Measurements from ENCODE around the gene ZNF740. TPM values are rescaled to one million over a fixed set of nuclear protein-coding genes. Genes with fewer than 3 reads are reported as not detected.

ZNF740 gene
- polyA plus RNA-seq, 1 of the 3 experiments (the other 2 are of a cell fraction), result 14.6 TPM

DNA sequence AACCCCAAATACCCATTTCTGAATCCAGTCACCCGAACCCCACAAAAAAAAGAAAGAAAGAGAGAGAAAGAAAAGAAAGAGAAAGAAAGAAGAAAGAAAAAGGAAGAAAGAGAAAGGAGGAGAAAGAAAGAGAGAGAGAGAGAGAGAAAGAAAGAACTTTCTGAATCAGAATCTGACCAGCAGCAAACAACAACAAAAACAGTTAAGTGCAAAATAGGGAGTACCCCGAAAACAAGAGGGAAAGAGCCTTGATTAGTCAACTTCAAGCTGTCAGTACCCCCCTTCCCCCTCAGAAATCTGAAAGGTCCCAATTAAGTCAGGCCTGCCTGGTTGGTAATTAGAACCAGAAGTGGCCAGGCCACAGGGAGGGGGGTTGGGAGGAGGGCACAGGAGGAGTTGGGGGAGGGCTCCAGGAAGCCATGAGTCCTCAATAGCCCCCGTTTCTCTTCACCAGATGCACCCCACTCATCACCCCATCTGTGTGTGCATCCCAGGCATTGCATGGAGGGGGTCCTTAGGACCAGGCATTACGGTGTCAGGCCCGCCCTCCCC lies 41.7 kb downstream of the ZNF740 start:
- no peaks in the 10 kb centered on the region for H3K9me3 ChIP-seq
- H3K27me3 ChIP-seq (ENCODE audit: insufficient read depth), result no peaks in the 10 kb centered on the region
- no peak overlapping the region for H2AFZ ChIP-seq (ENCODE audit: low read depth)
- peak overlapping the region; percentile 86; the same call in 1 of the 2 replicates for H3K9ac ChIP-seq
- peaks cover 55 to 60% of the 10 kb centered on the region in 2 experiments for H3K4me1 ChIP-seq (ENCODE audit: control insufficient read depth in 1 of 2, insufficient read depth in 2 of 2, low read depth in 1 of 2, low read length in 1 of 2)
- ChIA-PET POLR2A (interaction anchor here (0.7 to 1.9 kb wide), 2 partner anchors 32 to 45 kb away, joined by 3 to 6 read pairs; partner anchors contain the start of gene ESPL1), CTCF (interaction anchor here (1.0 to 6.5 kb wide), 5 partner anchors 9 to 99 kb away, joined by 3 to 39 read pairs (median 4); partner anchors contain the start of genes AAAS and RARG)
- 20% methylated on average over 5 of the region's 5 CpGs for WGBS (ENCODE audit: low lambda C conversion rate)
- H3K4me2 ChIP-seq, result peak overlapping the region; percentile 80
- peak overlapping the region; percentile 99 for H3K27ac ChIP-seq (ENCODE audit: low read depth in 2 of 2, low read length in 1 of 2)
- H3K79me2 ChIP-seq (ENCODE audit: insufficient read depth), result peaks cover 27% of the 10 kb centered on the region
- H3K36me3 ChIP-seq (replicated peaks in 1 of 2; ENCODE audit: control insufficient read depth in 1 of 2, insufficient read depth in 2 of 2, low read length in 1 of 2), result peaks cover 0 to 2% of the 10 kb centered on the region in 2 experiments
- peak overlapping the region; percentile 54 to 70 for H3K4me3 ChIP-seq (ENCODE audit: low read depth in 2 of 2, low read length in 1 of 2)
- H3K9me2 ChIP-seq, result no peaks in the 10 kb centered on the region
- peak; percentile 88 for TF ChIP-seq CHD2 (IDR thresholded peaks at IDR 0.05; ENCODE audit: low read length, partially characterized antibody)
- peak; percentile 94 for TF ChIP-seq TCF12 (IDR thresholded peaks at IDR 0.05)
- peak; percentile 53; the same call in 1 of the 2 replicates for TF ChIP-seq RCOR1 (IDR thresholded peaks at IDR 0.05; ENCODE audit: low read length)
- peak; percentile 78; the same call in 1 of the 2 replicates for TF ChIP-seq POLR2AphosphoS5 (IDR thresholded peaks at IDR 0.05; ENCODE audit: low read depth, low read length)
- TF ChIP-seq, protein P1, sequence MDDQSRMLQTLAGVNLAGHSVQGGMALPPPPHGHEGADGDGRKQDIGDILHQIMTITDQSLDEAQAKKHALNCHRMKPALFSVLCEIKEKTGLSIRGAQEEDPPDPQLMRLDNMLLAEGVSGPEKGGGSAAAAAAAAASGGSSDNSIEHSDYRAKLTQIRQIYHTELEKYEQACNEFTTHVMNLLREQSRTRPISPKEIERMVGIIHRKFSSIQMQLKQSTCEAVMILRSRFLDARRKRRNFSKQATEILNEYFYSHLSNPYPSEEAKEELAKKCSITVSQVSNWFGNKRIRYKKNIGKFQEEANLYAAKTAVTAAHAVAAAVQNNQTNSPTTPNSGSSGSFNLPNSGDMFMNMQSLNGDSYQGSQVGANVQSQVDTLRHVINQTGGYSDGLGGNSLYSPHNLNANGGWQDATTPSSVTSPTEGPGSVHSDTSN (IDR thresholded peaks at IDR 0.05), result peak; percentile 31; the same call in 1 of the 2 replicates
- TF ChIP-seq, protein P2, sequence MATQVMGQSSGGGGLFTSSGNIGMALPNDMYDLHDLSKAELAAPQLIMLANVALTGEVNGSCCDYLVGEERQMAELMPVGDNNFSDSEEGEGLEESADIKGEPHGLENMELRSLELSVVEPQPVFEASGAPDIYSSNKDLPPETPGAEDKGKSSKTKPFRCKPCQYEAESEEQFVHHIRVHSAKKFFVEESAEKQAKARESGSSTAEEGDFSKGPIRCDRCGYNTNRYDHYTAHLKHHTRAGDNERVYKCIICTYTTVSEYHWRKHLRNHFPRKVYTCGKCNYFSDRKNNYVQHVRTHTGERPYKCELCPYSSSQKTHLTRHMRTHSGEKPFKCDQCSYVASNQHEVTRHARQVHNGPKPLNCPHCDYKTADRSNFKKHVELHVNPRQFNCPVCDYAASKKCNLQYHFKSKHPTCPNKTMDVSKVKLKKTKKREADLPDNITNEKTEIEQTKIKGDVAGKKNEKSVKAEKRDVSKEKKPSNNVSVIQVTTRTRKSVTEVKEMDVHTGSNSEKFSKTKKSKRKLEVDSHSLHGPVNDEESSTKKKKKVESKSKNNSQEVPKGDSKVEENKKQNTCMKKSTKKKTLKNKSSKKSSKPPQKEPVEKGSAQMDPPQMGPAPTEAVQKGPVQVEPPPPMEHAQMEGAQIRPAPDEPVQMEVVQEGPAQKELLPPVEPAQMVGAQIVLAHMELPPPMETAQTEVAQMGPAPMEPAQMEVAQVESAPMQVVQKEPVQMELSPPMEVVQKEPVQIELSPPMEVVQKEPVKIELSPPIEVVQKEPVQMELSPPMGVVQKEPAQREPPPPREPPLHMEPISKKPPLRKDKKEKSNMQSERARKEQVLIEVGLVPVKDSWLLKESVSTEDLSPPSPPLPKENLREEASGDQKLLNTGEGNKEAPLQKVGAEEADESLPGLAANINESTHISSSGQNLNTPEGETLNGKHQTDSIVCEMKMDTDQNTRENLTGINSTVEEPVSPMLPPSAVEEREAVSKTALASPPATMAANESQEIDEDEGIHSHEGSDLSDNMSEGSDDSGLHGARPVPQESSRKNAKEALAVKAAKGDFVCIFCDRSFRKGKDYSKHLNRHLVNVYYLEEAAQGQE (IDR thresholded peaks at IDR 0.05; ENCODE audit: low read depth, low read length), result no peak
- TF ChIP-seq FOSL2 (IDR thresholded peaks at IDR 0.05; ENCODE audit: borderline replicate concordance, low read depth), result no peak
- TF ChIP-seq MXI1 (IDR thresholded peaks at IDR 0.05; ENCODE audit: low read depth, low read length), result peak; percentile 41; the same call in 1 of the 2 replicates
- TF ChIP-seq EP300 (IDR thresholded peaks at IDR 0.05; ENCODE audit: borderline replicate concordance in 1 of 2, low read depth in 1 of 2, low read length in 1 of 2), result peak; percentile 56 to 78; a peak in 3 of 4 replicates
- no peak for TF ChIP-seq TAF1 (IDR thresholded peaks at IDR 0.05; ENCODE audit: borderline replicate concordance, low read depth, low read length)
- H4K20me1 ChIP-seq (ENCODE audit: insufficient read depth), result peaks cover 5% of the 10 kb centered on the region; the same call in 1 of the 2 replicates
- peak; percentile 79 for DNase-seq
- peaks cover 34% of the 10 kb centered on the region for H3F3A ChIP-seq (replicated peaks; ENCODE audit: insufficient read depth)
